Measurements from ENCODE around the gene PCDHB8.

- TF ChIP-seq CTCF (IDR thresholded peaks at IDR 0.05; ENCODE audit: low read length) (peak; percentile 92), EZH2 (IDR thresholded peaks at IDR 0.05; ENCODE audit: borderline replicate concordance, low read length) (no peak)
These were observed 9.4 kb downstream of the PCDHB8 start, which contains the start of gene PCDHB9 for GRCh38 chr5:141186897-141187512.
